BLaER1 (cell line): Measurements from ENCODE around the gene RNF213.

ENCODE experiments used
- H3K27ac ChIP-seq: shearing (Covaris generic); formaldehyde crosslinking; 2 replicates; pipeline ENCODE4 v1.8.1; 2022
- H3K27me3 ChIP-seq: shearing (Covaris generic); formaldehyde crosslinking; 2 replicates; pipeline ENCODE4 v1.8.1; 2022
- H3K36me3 ChIP-seq: shearing (Covaris generic); formaldehyde crosslinking; 2 replicates; pipeline ENCODE4 v1.8.1; 2022
- H3K4me1 ChIP-seq: shearing (Covaris generic); formaldehyde crosslinking; 2 replicates; pipeline ENCODE4 v1.8.1; 2022
- H3K4me2 ChIP-seq: shearing (Covaris generic); formaldehyde crosslinking; 2 replicates; pipeline ENCODE4 v1.8.1; 2022
- H3K4me3 ChIP-seq: shearing (Covaris generic); formaldehyde crosslinking; 2 replicates; pipeline ENCODE4 v1.8.1; 2022
- H3K9ac ChIP-seq: shearing (Covaris generic); formaldehyde crosslinking; 2 replicates; pipeline ENCODE4 v1.8.1; 2022
- H3K9me3 ChIP-seq: shearing (Covaris generic); formaldehyde crosslinking; 2 replicates; pipeline ENCODE4 v1.8.1; 2022
- H4K20me1 ChIP-seq: shearing (Covaris generic); formaldehyde crosslinking; 2 replicates; pipeline ENCODE4 v1.8.1; 2022
- Cebpa-rat ChIP-seq: shearing (Covaris generic); IDR thresholded peaks from 2 replicates; pipeline ENCODE4 v1.8.1; 2022

RNF213 gene

GRCh38 chr17:80365001-80365965 is 104.6 kb downstream of the RNF213 start:
- Histone ChIP-seq H4K20me1 (peaks cover 7% of the 10 kb centered on the region; the same call in 1 of the 2 replicates), H3K27ac (0 out of 2 replicates have a peak overlapping the region, but pooled peaks have one; percentile 4), H3K27me3 (no peaks in the 10 kb centered on the region), H3K4me2 (peak overlapping the region; percentile 28), H3K9ac (peak overlapping the region; percentile 4), H3K4me3 (no peak overlapping the region), H3K9me3 (peaks cover 12% of the 10 kb centered on the region), H3K36me3 (peaks cover 94% of the 10 kb centered on the region), H3K4me1 (peaks cover 9% of the 10 kb centered on the region)
- TF ChIP-seq Cebpa-rat: no peak

- TF ChIP-seq Cebpa-rat: no peak
Measured at GRCh38 chr17:80365983-80366382, 105.3 kb downstream of the RNF213 start.

GRCh38 chr17:80367503-80367902 is 106.9 kb downstream of the RNF213 start:
- no peaks in the 10 kb centered on the region for H3K27me3 ChIP-seq
- no peak overlapping the region for H3K4me3 ChIP-seq
- H3K9ac ChIP-seq: no peak overlapping the region
- H4K20me1 ChIP-seq: peaks cover 7% of the 10 kb centered on the region; the same call in 1 of the 2 replicates
- H3K9me3 ChIP-seq: no peaks in the 10 kb centered on the region
- H3K4me2 ChIP-seq: no peak overlapping the region
- H3K4me1 ChIP-seq: peaks cover 9% of the 10 kb centered on the region
- no peak overlapping the region for H3K27ac ChIP-seq
- TF ChIP-seq Cebpa-rat: no peak
- peaks cover 95% of the 10 kb centered on the region for H3K36me3 ChIP-seq

More at GRCh38 chr17:80365983-80366382, 105.3 kb downstream of the RNF213 start:
- Histone ChIP-seq H3K4me2 (peak overlapping the region; percentile 28), H3K4me3 (no peak overlapping the region), H3K36me3 (peaks cover 94% of the 10 kb centered on the region), H3K4me1 (peaks cover 9% of the 10 kb centered on the region), H3K9ac (peak overlapping the region; percentile 4; the same call in 1 of the 2 replicates), H4K20me1 (peaks cover 7% of the 10 kb centered on the region; the same call in 1 of the 2 replicates), H3K27ac (no peak overlapping the region), H3K27me3 (no peaks in the 10 kb centered on the region), H3K9me3 (peaks cover 4% of the 10 kb centered on the region)

GRCh38 chr17:80371196-80371595 is 110.5 kb downstream of the RNF213 start:
- H3K4me1 ChIP-seq: peaks cover under 1% of the 10 kb centered on the region
- no peak overlapping the region for H3K27ac ChIP-seq
- no peak for TF ChIP-seq Cebpa-rat
- 0 out of 2 replicates have a peak, but pooled peaks cover 7% of the 10 kb centered on the region for H4K20me1 ChIP-seq
- H3K36me3 ChIP-seq: peaks cover 94% of the 10 kb centered on the region
- H3K4me2 ChIP-seq: no peak overlapping the region
- no peaks in the 10 kb centered on the region for H3K9me3 ChIP-seq
- no peak overlapping the region for H3K4me3 ChIP-seq
- no peaks in the 10 kb centered on the region for H3K27me3 ChIP-seq
- no peak overlapping the region for H3K9ac ChIP-seq

GRCh38 chr17:80372456-80372855 is 111.8 kb downstream of the RNF213 start:
- H3K4me1 ChIP-seq: no peaks in the 10 kb centered on the region
- no peak overlapping the region for H3K4me2 ChIP-seq
- no peak overlapping the region for H3K4me3 ChIP-seq
- H3K36me3 ChIP-seq: peaks cover 99% of the 10 kb centered on the region
- H3K27me3 ChIP-seq: no peaks in the 10 kb centered on the region
- H3K9me3 ChIP-seq: no peaks in the 10 kb centered on the region
- no peak overlapping the region for H3K27ac ChIP-seq
- no peak for TF ChIP-seq Cebpa-rat
- H3K9ac ChIP-seq: no peak overlapping the region
- H4K20me1 ChIP-seq: 0 out of 2 replicates have a peak, but pooled peaks cover 7% of the 10 kb centered on the region

- H3K36me3 ChIP-seq: peaks cover 99% of the 10 kb centered on the region
- H3K4me3 ChIP-seq: no peak overlapping the region
- no peak for TF ChIP-seq Cebpa-rat
- H3K9me3 ChIP-seq: no peaks in the 10 kb centered on the region
- no peaks in the 10 kb centered on the region for H3K27me3 ChIP-seq
- no peak overlapping the region for H3K4me2 ChIP-seq
- 0 out of 2 replicates have a peak, but pooled peaks cover 13% of the 10 kb centered on the region for H4K20me1 ChIP-seq
- no peaks in the 10 kb centered on the region for H3K4me1 ChIP-seq
- no peak overlapping the region for H3K9ac ChIP-seq
- no peak overlapping the region for H3K27ac ChIP-seq
Measured at GRCh38 chr17:80372922-80373570, 112.4 kb downstream of the RNF213 start.

- no peak overlapping the region for H3K27ac ChIP-seq
- no peaks in the 10 kb centered on the region for H3K27me3 ChIP-seq
- no peaks in the 10 kb centered on the region for H3K9me3 ChIP-seq
- no peak overlapping the region for H3K9ac ChIP-seq
- no peak for TF ChIP-seq Cebpa-rat
- 0 out of 2 replicates have a peak, but pooled peaks cover 13% of the 10 kb centered on the region for H4K20me1 ChIP-seq
- H3K4me2 ChIP-seq: no peak overlapping the region
- peaks cover 99% of the 10 kb centered on the region for H3K36me3 ChIP-seq
- no peak overlapping the region for H3K4me3 ChIP-seq
- H3K4me1 ChIP-seq: no peaks in the 10 kb centered on the region
Measured at GRCh38 chr17:80374039-80374731, 113.5 kb downstream of the RNF213 start.

GRCh38 chr17:80374732-80375585 is 114.3 kb downstream of the RNF213 start:
- Histone ChIP-seq H3K27ac (no peak overlapping the region), H3K9me3 (no peaks in the 10 kb centered on the region), H3K4me1 (no peaks in the 10 kb centered on the region), H3K27me3 (no peaks in the 10 kb centered on the region), H3K4me3 (no peak overlapping the region), H3K9ac (no peak overlapping the region), H3K4me2 (no peak overlapping the region), H4K20me1 (0 out of 2 replicates have a peak, but pooled peaks cover 13% of the 10 kb centered on the region), H3K36me3 (peaks cover 99% of the 10 kb centered on the region)
- no peak for TF ChIP-seq Cebpa-rat
